PC-3 (cell line): ENCODE results near the gene KDM4B. TPM values are rescaled to one million over a fixed set of nuclear protein-coding genes. Genes with fewer than 3 reads are reported as not detected.

Experiments
- ATAC-seq: fragments of 200-7000 bp; cut with Tn5 transposase; 2 replicates; pipeline ENCODE4 v1.9.1; 2020; ENCODE audit warnings: mild to moderate bottlenecking, moderate library complexity
- BruUV-seq: library from RNA; stranded (reverse); fragments of 400-500 nt; replicated peaks from 2 replicates; lab custom pipeline; 2021; lab: Mats Ljungman, UMichigan
- CTCF ChIA-PET: fragments of 300-600 bp; sonication (Branson Sonifier 250); formaldehyde crosslinking; loops from one replicate; lab custom pipeline; 2022; ENCODE audit warnings: antibody characterized with exemption; lab: Charles Lee
- POLR2A ChIA-PET: fragments of 300-600 bp; sonication (Branson Sonifier 250); formaldehyde crosslinking; loops from one replicate; lab custom pipeline; 2022; ENCODE audit warnings: antibody characterized with exemption; ENCODE audit not compliant: unreplicated experiment; lab: Charles Lee
- DNase-seq: peaks from one replicate; pipeline ENCODE4 v3.0.0-alpha.2; 2015
- H2AFZ ChIP-seq: fragments of 300-600 bp; sonication (generic); 2 replicates; pipeline ENCODE4 v1.6.0; 2016; ENCODE audit warnings: antibody characterized with exemption, low read length
- H3F3A ChIP-seq: fragments of 300-600 bp; sonication (generic); one replicate; pipeline ENCODE4 v1.6.0; 2017; ENCODE audit warnings: antibody characterized with exemption, low read length, control low read depth, mild to moderate bottlenecking; ENCODE audit not compliant: unreplicated experiment
- H3K27ac ChIP-seq: fragments of 300-600 bp; sonication (generic); 2 replicates; pipeline ENCODE4 v1.5.1; 2016; ENCODE audit warnings: mild to moderate bottlenecking, low read length
- H3K27me3 ChIP-seq: fragments of 300-600 bp; sonication (generic); 2 replicates; pipeline ENCODE4 v1.6.1; 2016; ENCODE audit warnings: low read length, mixed read lengths
- H3K36me3 ChIP-seq: fragments of 300-600 bp; sonication (generic); 2 replicates; pipeline ENCODE4 v1.6.1; 2016; ENCODE audit warnings: low read depth, mixed run types, low read length, mixed read lengths
- H3K4me1 ChIP-seq: fragments of 300-600 bp; sonication (generic); 2 replicates; pipeline ENCODE4 v1.5.1; 2016; ENCODE audit warnings: low read length; ENCODE audit not compliant: insufficient read depth
- H3K4me2 ChIP-seq: fragments of 300-600 bp; sonication (generic); 2 replicates; pipeline ENCODE4 v1.6.0; 2016; ENCODE audit warnings: low read length
- H3K4me3 ChIP-seq: fragments of 300-600 bp; sonication (generic); 2 replicates; pipeline ENCODE4 v1.5.1; 2016; ENCODE audit warnings: mild to moderate bottlenecking, low read length, mixed read lengths
- H3K79me2 ChIP-seq: fragments of 300-600 bp; sonication (generic); 2 replicates; pipeline ENCODE4 v1.6.1; 2017; ENCODE audit warnings: low read length, mixed read lengths
- H3K9ac ChIP-seq: fragments of 300-600 bp; sonication (generic); 2 replicates; pipeline ENCODE4 v1.6.0; 2016; ENCODE audit warnings: mild to moderate bottlenecking, low read length
- H3K9me2 ChIP-seq: fragments of 300-600 bp; sonication (generic); replicated peaks from 2 replicates; pipeline ENCODE4 v1.6.1; 2016; ENCODE audit warnings: mixed run types, low read length, mixed read lengths
- H3K9me3 ChIP-seq: fragments of 300-600 bp; sonication (generic); 2 replicates; pipeline ENCODE4 v1.6.1; 2016; ENCODE audit warnings: low read length, mixed read lengths
- H4K20me1 ChIP-seq: fragments of 300-600 bp; sonication (generic); 2 replicates; pipeline ENCODE4 v1.6.1; 2016; ENCODE audit warnings: low read length, mixed read lengths
- CTCF ChIP-seq: fragments of 300-600 bp; sonication (generic); conservative IDR thresholded peaks from 2 replicates; pipeline ENCODE4 v1.5.1; 2017; ENCODE audit warnings: antibody characterized with exemption, low read depth, mild to moderate bottlenecking, low read length
- EZH2 ChIP-seq: fragments of 300-600 bp; sonication (generic); IDR thresholded peaks from one replicate; pipeline ENCODE4 v1.6.1; 2017; ENCODE audit warnings: antibody characterized with exemption, mild to moderate bottlenecking, low read length; ENCODE audit not compliant: unreplicated experiment
- EZH2phosphoT487 ChIP-seq: fragments of 300-600 bp; sonication (generic); IDR thresholded peaks from 2 replicates; pipeline ENCODE4 v1.6.1; 2018; ENCODE audit warnings: mild to moderate bottlenecking, antibody characterized with exemption, low read length, borderline replicate concordance
- intact Hi-C: fragments of 100-400 bp; cut with micrococcal nuclease; formaldehyde crosslinking; loops from 2 replicates; pipeline ENCODE4 v1.9.0; 2023
- total RNA-seq: library from RNA; depleted of rRNA; stranded (reverse); fragments of >200 nt; gene quantifications from 2 replicates; pipeline ENCODE4 v1.2.3, GENCODE V29; 2014

Gene KDM4B
- total RNA-seq, 1 experiment from 2014 or later = 19.8 TPM

GRCh38 chr19:5122671-5123409 is 153.9 kb downstream of the KDM4B start:
- intact Hi-C loops = no loop called here
- Histone ChIP-seq H3K4me3 (no peak overlapping the region), H3K36me3 (peaks cover 4% of the 10 kb centered on the region; the same call in 1 of the 2 replicates), H3K4me2 (no peak overlapping the region), H3K27me3 (no peaks in the 10 kb centered on the region), H3K27ac (no peak overlapping the region), H4K20me1 (no peaks in the 10 kb centered on the region), H2AFZ (no peak overlapping the region), H3K4me1 (no peaks in the 10 kb centered on the region), H3K9me3 (no peaks in the 10 kb centered on the region), H3K79me2 (no peaks in the 10 kb centered on the region), H3K9me2 (no peaks in the 10 kb centered on the region), H3K9ac (no peak overlapping the region), H3F3A (no peaks in the 10 kb centered on the region)
- ATAC-seq (no peak), DNase-seq (no peak)
- ChIA-PET CTCF (no interaction called here), POLR2A (no interaction called here)
- no TSS peak for BruUV-seq
- TF ChIP-seq CTCF (no peak), EZH2 (no peak), EZH2phosphoT487 (no peak)

- Histone ChIP-seq H3K27me3 (no peaks in the 10 kb centered on the region), H3K36me3 (peaks cover 4% of the 10 kb centered on the region; the same call in 1 of the 2 replicates), H3F3A (no peaks in the 10 kb centered on the region), H3K9ac (no peak overlapping the region), H3K9me3 (no peaks in the 10 kb centered on the region), H3K4me3 (no peak overlapping the region), H3K4me1 (no peaks in the 10 kb centered on the region), H3K27ac (no peak overlapping the region), H4K20me1 (no peaks in the 10 kb centered on the region), H3K9me2 (no peaks in the 10 kb centered on the region), H2AFZ (no peak overlapping the region), H3K79me2 (no peaks in the 10 kb centered on the region), H3K4me2 (no peak overlapping the region)
- no peak for ATAC-seq
- intact Hi-C loops = no loop called here
- no peak for DNase-seq
- POLR2A ChIA-PET = no interaction called here
- no TSS peak for BruUV-seq
- CTCF ChIA-PET = no interaction called here
- TF ChIP-seq CTCF (no peak), EZH2phosphoT487 (no peak), EZH2 (no peak)
Observed at GRCh38 chr19:5123646-5124045, 154.7 kb downstream of the KDM4B start.
